ENCODE results near the gene COCH.

The COCH gene

DNA sequence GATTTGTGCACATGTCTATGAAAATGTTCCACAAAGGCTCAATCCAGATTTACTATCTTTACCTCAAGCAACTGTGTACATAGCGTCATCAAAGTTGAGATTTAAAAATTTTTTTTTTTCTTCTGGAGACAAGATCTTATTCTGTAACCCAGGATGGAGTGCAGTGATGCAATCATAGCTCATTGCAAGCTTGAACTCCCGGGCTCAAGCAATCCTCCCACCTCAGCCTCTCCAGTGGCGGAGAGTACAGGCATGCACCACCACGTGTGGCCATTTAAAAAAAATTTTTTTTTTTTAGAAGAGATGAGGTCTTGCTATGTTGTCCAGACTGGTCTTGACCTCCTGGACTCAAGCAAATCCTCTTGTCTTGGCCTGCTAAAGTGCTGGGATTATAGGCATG, 2.3 kb downstream of the COCH start:
- TF ChIP-seq, protein P1, sequence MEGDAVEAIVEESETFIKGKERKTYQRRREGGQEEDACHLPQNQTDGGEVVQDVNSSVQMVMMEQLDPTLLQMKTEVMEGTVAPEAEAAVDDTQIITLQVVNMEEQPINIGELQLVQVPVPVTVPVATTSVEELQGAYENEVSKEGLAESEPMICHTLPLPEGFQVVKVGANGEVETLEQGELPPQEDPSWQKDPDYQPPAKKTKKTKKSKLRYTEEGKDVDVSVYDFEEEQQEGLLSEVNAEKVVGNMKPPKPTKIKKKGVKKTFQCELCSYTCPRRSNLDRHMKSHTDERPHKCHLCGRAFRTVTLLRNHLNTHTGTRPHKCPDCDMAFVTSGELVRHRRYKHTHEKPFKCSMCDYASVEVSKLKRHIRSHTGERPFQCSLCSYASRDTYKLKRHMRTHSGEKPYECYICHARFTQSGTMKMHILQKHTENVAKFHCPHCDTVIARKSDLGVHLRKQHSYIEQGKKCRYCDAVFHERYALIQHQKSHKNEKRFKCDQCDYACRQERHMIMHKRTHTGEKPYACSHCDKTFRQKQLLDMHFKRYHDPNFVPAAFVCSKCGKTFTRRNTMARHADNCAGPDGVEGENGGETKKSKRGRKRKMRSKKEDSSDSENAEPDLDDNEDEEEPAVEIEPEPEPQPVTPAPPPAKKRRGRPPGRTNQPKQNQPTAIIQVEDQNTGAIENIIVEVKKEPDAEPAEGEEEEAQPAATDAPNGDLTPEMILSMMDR (IDR thresholded peaks at IDR 0.05; ENCODE audit: low read depth, low read length), result no peak
- DNase-seq (ENCODE audit: extremely low read depth, low read depth), result no peak

- TF ChIP-seq, protein P1 (IDR thresholded peaks at IDR 0.05; ENCODE audit: low read depth, low read length), result no peak
- no peak for DNase-seq (ENCODE audit: extremely low read depth, low read depth)
Observed at GRCh38 chr14:30882431-30882830, 8.1 kb downstream of the COCH start.

DNA sequence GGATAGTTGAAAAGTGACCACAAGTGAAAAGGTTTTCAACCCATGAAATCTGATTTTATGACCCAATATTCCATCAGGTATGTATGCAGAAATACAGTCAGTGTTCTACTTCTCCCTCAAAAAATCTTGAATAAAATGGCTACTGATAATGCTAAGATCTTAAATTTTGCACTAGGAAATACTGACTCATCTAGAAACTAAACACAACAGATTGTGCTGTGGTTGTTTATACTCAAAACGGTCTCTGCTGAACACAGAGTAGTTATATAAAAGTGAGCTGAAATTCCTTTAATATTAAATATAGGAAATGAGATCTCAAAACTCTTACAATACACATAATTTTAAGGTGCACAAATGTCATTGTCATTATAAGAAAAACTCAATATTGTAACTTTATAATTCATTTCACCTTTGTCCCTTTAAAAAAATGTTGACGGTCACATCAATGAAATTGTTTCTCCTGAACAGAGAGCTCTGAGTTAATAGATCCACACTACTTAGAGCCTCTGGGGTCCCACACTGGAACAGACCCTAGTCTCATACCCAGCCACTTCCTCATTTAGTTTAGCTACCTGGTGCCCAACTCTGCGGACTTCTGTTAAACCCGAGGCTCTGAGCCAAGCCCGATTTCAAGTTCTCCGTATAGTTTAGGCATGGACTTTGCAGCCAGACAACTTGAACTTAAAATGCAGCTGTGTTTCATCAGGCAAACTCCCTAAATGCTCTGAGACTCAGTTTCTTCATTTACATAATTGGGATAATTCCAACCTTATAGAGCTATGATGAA, 9.3 kb downstream of the COCH start:
- TF ChIP-seq, protein P1 (IDR thresholded peaks at IDR 0.05; ENCODE audit: low read depth, low read length), result no peak
- no peak for DNase-seq (ENCODE audit: extremely low read depth, low read depth)

DNA sequence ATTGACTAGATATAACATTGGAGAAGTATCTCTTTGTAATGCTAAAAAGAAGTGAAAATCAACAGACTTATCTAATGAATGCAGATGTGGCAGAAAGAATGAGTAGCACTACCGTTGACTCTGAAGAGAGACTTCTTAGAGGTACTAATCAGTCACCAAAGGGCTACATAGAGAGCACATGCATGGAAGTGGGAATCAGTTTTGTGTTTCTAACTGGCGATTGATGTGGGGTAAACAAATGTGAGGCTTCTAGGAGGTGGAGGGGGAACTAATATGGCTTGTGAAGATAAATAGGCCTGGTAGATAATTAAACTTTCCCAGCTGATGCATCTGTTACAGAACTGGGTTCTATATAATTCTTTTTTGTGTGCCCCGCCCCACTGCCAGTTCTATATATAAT, 10.5 kb downstream of the COCH start:
- no peak for DNase-seq (ENCODE audit: extremely low read depth, low read depth)
- TF ChIP-seq, protein P1 (IDR thresholded peaks at IDR 0.05; ENCODE audit: low read depth, low read length), result no peak

DNA sequence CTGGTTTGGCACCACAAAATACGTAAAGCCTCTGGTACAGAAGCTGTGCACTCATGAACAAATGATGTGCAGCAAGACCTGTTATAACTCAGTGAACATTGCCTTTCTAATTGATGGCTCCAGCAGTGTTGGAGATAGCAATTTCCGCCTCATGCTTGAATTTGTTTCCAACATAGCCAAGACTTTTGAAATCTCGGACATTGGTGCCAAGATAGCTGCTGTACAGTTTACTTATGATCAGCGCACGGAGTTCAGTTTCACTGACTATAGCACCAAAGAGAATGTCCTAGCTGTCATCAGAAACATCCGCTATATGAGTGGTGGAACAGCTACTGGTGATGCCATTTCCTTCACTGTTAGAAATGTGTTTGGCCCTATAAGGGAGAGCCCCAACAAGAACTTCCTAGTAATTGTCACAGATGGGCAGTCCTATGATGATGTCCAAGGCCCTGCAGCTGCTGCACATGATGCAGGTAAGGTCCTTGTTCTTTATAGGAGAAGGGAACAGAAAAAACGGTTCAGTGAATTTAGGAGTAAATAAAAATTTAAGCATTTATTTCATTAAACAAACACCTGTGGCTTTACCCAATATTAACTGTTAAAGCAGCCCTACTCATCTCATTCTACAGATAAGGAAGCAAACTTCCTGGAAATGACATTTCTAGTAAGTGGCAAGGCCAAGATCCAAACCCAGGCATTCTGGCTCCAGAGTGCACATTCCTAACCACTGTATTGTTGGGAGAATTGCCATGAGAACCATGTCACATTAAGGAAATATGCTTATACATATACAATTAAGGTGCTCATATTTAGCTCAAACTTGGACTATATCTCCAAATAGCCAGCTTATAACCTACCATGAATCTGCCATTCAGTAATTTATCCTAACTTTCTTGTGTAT, 11.7 kb downstream of the COCH start:
- no peak for DNase-seq (ENCODE audit: extremely low read depth, low read depth)
- TF ChIP-seq, protein P1 (IDR thresholded peaks at IDR 0.05; ENCODE audit: low read depth, low read length), result no peak

DNA sequence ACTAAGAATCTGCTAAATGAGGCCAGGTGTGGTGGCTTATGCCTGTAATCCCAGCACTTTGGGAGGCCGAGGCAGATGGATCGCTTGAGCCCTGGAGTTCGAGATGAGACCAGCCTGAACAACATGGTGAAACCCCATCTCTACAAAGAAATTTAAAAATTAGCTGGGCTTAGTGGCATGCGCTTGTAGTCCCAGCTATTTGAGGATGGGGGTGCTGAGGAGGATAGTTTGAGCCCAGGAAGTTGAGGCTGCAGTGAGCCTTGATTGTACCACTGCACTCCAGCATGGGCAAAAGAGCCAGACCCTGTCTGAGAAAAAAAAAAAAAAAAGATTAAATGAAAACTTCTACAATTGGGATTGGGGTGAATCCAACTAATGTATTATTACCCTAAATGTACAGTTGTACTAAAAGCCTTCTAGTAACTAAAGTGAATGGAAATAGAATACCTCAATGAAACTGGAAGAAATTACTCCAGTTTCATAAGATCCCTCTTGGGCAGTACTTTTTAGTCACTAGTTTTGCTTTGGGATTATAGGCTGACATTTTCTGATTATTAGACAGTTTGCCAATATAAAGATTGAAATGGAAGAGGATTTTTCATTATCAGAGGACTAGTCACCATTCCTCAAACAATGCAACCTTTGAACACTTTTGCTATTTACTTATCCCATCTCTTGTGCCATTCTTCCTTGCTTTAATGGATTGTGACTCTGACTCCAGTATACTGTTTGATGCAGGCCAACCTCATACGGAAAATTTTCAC, 14.3 kb downstream of the COCH start:
- TF ChIP-seq, protein P1 (IDR thresholded peaks at IDR 0.05; ENCODE audit: low read depth, low read length), result no peak

More for the DNA sequence above, 14.3 kb downstream of the COCH start:
- DNase-seq (ENCODE audit: extremely low read depth, low read depth), result no peak

All from AG09319 (cell line).